Mesothelial cell of epicardium (in vitro differentiated cells): ENCODE measurements around the gene RIPPLY3. TPM values are rescaled to one million over a fixed set of nuclear protein-coding genes. Genes with fewer than 3 reads are reported as not detected.
A peak's percentile ranks its signal among the peaks of the same experiment; 100 is the strongest.

Experiments
- DNase-seq, 2 experiments: peaks; one replicate each; pipeline ENCODE4 v3.0.0; 2021; ENCODE audit warnings: low spot score in 2 of 2; ENCODE audit not compliant: unreplicated experiment in 2 of 2
- H3K27ac Mint-ChIP-seq: 2 replicates; pipeline ENCODE4 v1.8.0; 2021; ENCODE audit warnings: mixed read lengths
- H3K27me3 Mint-ChIP-seq: 2 replicates; pipeline ENCODE4 v1.8.0; 2021; ENCODE audit warnings: low read depth, mixed read lengths
- H3K36me3 Mint-ChIP-seq: 2 replicates; pipeline ENCODE4 v1.8.0; 2021; ENCODE audit warnings: mixed read lengths
- H3K4me1 Mint-ChIP-seq: 2 replicates; pipeline ENCODE4 v1.8.0; 2021; ENCODE audit warnings: mixed read lengths
- H3K4me3 Mint-ChIP-seq: 2 replicates; pipeline ENCODE4 v1.8.0; 2021; ENCODE audit warnings: mild to moderate bottlenecking, moderate library complexity, mixed read lengths
- H3K9me3 Mint-ChIP-seq: 2 replicates; pipeline ENCODE4 v1.8.0; 2021; ENCODE audit warnings: mixed read lengths
- CTCF ChIP-seq: fragments of 200-600 bp; sonication (generic); IDR thresholded peaks from one replicate; pipeline ENCODE4 v1.5.0; 2021; ENCODE audit warnings: antibody characterized with exemption; ENCODE audit not compliant: unreplicated experiment
- total RNA-seq: library from RNA; stranded (reverse); gene quantifications from 3 replicates; pipeline ENCODE4 v1.2.1, GENCODE V29; 2021

RIPPLY3 gene
- total RNA-seq, 1 donor from 2014 or later, result 0.54 TPM

- H3K36me3 Mint-ChIP-seq, result peaks cover 8% of the 10 kb centered on the region
- no peak for TF ChIP-seq CTCF
- H3K4me1 Mint-ChIP-seq, result peaks cover 21% of the 10 kb centered on the region
- H3K27me3 Mint-ChIP-seq, result no peaks in the 10 kb centered on the region
- no peak for DNase-seq
- peak overlapping the region; percentile 72 for H3K4me3 Mint-ChIP-seq
- H3K27ac Mint-ChIP-seq, result peak overlapping the region; percentile 67
- H3K9me3 Mint-ChIP-seq, result no peaks in the 10 kb centered on the region
Measured at GRCh38 chr21:36964827-36965719, 41.4 kb upstream of the RIPPLY3 start.

DNA sequence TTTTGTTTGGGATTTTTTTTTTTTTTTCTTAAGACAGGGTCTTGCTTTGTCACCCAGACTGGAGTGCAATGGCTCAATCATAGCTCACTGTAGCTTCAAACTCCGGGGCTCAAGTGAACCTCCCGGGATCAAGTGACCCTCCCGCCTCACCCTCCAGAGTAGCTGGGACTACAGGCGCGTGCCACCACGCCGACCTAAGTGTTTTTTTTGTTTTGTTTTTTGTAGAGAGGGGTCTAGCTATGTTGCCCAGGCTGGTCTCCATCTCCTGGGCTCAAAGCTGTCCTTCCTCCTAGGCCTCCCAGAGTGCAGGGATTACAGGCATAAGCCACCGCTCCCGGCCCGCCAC is 40.8 kb upstream of the RIPPLY3 start:
- Mint-ChIP-seq H3K27me3 (no peaks in the 10 kb centered on the region), H3K4me3 (peak overlapping the region; percentile 72), H3K27ac (peak overlapping the region; percentile 67), H3K9me3 (no peaks in the 10 kb centered on the region), H3K4me1 (peaks cover 21% of the 10 kb centered on the region), H3K36me3 (peaks cover 4% of the 10 kb centered on the region)
- no peak for TF ChIP-seq CTCF
- DNase-seq, result no peak

DNA sequence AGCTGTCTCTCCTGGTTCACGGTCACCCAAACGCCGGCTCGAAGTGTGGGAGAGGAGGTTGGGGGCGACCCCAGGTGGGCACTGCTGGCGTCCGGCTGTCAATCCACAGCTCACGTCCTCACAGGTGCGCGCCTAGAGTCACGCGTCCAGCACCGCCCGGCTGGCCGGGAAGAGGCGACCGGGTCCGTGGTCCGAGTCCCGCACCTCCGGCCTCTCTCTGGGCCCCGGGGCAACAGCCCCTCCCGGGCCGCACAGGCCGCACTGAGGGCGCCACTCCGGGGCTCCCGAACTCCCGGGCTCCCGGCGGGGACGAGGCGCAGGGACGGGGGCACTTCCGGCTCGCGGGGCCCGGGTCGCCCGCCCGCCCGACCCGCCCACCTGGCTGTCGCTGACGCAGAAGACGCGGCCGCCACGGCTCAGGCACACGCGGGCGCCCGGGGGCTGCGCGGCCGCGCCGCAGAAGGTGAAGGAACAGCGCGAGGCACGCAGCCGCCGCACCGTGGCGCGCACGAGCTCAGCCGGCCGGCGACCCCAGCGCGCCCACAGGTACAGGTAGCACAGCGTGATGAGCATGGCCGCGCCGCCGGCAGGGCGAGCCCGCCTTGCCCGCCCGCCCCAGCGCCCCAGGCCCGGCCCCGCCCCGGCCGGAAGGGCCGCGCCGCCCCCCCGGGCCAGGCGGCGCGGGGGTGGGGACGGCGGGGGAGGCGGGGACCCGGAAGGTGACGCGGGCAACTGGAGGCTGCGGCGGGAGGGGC is 40.3 kb upstream of the RIPPLY3 start, which contains the start of gene HLCS:
Gene HLCS (minus strand): TSS at position 604 of the 755 bp plus-strand sequence. CDS start 31 bp downstream, at position 573.
- TF ChIP-seq CTCF, result no peak
- no peaks in the 10 kb centered on the region for H3K9me3 Mint-ChIP-seq
- H3K27me3 Mint-ChIP-seq, result no peaks in the 10 kb centered on the region
- H3K27ac Mint-ChIP-seq, result peak within 1 kb of the TSS; percentile 71
- peak; percentile 54 to 70 for DNase-seq
- peaks cover 21% of the 10 kb centered on the region for H3K4me1 Mint-ChIP-seq
- no peaks in the 10 kb centered on the region for H3K36me3 Mint-ChIP-seq
- peak within 1 kb of the TSS; percentile 72 for H3K4me3 Mint-ChIP-seq

DNA sequence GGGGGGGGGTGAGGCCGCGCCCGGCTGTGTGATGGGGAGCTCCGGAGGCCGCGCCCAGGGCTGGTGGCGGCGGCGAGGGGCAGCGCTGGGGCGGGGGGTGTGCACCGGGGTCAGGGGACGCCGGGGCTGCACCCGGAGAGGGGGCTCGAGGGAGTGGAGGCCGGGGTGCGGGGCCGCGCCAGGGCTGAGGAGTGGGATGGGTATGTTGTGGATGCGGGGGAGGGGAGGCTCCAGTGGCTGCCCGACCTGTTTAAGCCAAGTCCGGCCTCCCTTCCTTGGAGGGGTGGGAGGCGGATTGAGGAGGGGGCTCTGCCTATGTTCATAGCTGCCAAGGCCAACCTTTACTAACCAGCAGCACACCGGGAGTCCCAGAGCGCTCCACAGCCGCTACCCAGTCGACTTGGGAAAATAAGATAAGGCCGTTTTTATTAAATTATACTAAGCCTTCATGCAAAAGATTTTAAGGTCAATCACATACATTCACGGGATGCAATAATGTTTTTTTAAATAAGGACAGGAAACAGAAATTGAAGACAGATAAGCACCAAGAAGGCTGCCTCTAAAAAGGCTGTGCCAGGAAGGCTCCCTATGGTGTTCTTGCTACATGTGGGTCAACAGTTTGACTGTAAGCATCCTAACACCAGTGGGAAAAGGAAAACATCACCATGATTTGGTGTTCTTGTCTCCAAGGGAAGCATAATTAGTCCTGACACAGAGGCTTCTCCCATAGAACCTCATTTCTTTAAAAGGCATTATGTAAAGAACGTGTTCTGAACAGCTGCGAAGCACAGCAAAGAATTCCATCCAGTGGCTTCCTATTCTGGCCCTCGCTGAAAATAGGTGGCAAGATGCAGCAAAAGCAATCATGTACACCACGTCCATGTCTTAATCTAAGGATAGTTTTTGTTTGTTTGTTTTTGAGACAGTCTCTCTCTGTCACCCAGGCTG is 39.4 kb upstream of the RIPPLY3 start:
- peaks cover 19% of the 10 kb centered on the region for H3K4me1 Mint-ChIP-seq
- H3K9me3 Mint-ChIP-seq, result no peaks in the 10 kb centered on the region
- no peaks in the 10 kb centered on the region for H3K36me3 Mint-ChIP-seq
- peak in 1 of 2 experiments; percentile 42 for DNase-seq
- peak overlapping the region; percentile 71 for H3K4me3 Mint-ChIP-seq
- peak overlapping the region; percentile 71 for H3K27ac Mint-ChIP-seq
- H3K27me3 Mint-ChIP-seq, result no peaks in the 10 kb centered on the region
- no peak for TF ChIP-seq CTCF

DNA sequence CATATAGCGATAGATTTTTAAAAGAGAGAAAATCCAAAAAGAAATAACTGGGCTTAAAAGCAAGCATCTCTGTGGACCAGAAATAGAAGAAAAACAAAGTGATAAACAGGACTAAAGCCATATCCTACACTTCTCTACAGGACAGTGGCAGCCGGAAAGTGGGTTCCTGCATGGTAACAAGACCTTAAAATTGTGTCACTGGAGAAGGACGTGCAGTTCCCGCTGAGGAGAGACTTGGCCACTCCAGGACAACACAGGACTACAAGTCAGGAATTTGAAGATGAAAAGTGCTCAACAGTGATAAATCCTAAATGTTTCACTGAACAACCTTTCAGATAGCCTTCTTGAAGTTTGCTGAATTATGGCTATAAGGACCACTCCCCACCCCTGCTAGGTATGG is 38.1 kb upstream of the RIPPLY3 start:
- DNase-seq, result no peak
- Mint-ChIP-seq H3K36me3 (no peaks in the 10 kb centered on the region), H3K9me3 (no peaks in the 10 kb centered on the region), H3K27ac (no peak overlapping the region), H3K4me3 (no peak overlapping the region), H3K4me1 (peaks cover 12% of the 10 kb centered on the region), H3K27me3 (no peaks in the 10 kb centered on the region)
- TF ChIP-seq CTCF, result no peak
